ENCODE data around the gene EPHB3.

DNA sequence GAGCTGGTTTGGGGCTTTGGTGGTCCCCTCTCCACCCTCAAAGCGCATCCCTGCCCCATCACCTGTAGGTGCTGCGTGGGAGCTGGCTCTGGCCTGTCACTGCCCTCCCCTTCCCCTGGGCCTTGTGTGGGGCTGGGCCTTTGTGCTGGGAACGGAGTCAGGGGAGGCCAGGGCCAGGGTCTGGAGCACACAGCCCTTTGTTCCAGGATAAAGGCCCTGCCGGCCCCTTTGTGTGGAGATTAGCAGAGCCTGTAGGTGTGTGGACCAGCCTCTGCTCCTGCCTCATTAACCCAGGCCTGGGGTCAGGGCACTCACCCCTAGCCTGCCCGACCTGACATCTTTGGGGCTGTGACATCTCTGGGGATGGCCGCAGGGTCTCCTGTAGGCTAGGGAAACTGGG, 8.9 kb downstream of the EPHB3 start:
- TF ChIP-seq CTCF (IDR thresholded peaks at IDR 0.05) (no peak), POLR2A (IDR thresholded peaks at IDR 0.05) (no peak)
